Measurements from ENCODE around the gene ANKS6. TPM values are rescaled to one million over a fixed set of nuclear protein-coding genes. Genes with fewer than 3 reads are reported as not detected.

Gene ANKS6
- total RNA-seq, 4 donors from 2014 or later, result 18.3 to 35.9 (median 29.3) TPM

DNA sequence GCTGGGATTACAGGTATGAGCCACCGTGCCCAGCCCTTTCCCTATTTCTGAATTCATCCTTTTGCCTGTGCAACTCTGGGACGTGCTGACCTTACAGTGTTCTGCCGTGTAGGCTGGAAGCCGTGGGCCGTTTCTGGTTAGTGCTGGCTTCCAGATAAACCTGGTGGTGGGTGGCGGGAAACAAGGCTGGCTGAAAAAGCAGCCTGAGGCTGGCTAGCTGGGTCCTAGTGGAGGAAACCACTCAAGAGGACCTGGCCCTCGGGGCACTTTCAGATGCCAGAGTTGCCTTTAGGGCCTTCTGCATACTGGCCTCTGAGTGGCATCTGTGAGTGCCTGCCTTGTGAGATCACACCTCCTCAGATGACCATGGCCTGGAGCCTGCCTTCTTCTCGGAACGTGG, 38.0 kb upstream of the ANKS6 start:
- Histone ChIP-seq H3K27ac (no peak overlapping the region), H3K27me3 (no peaks in the 10 kb centered on the region), H3K4me1 (no peaks in the 10 kb centered on the region), H3K36me3 (peaks cover 0 to 7% (median 3%) of the 10 kb centered on the region in 4 donors), H3K4me3 (no peak overlapping the region), H3K9me3 (no peaks in the 10 kb centered on the region)
- in situ Hi-C loops (cut with MboI; ENCODE audit: low pct_ligation_motif_present in 1 of 4, low pct_unique_long_range_greater_than_20kb in 1 of 4, low sequenced_read_pairs in 3 of 4), result no loop called here
- WGBS, 2 donors (ENCODE audit: low coverage in 1 of 2), result 84 to 93% methylated on average over 5 to 9 of the region's 9 CpGs
- intact Hi-C loops (cut with DNase I; ENCODE audit: low total_unique reads), result no loop called here
- no peak for DNase-seq
- TF ChIP-seq EP300 (IDR thresholded peaks at IDR 0.05; ENCODE audit: low read depth) (no peak), POLR2A (IDR thresholded peaks at IDR 0.05) (no peak), POLR2AphosphoS5 (IDR thresholded peaks at IDR 0.05) (no peak)
- TF ChIP-seq, protein P1, sequence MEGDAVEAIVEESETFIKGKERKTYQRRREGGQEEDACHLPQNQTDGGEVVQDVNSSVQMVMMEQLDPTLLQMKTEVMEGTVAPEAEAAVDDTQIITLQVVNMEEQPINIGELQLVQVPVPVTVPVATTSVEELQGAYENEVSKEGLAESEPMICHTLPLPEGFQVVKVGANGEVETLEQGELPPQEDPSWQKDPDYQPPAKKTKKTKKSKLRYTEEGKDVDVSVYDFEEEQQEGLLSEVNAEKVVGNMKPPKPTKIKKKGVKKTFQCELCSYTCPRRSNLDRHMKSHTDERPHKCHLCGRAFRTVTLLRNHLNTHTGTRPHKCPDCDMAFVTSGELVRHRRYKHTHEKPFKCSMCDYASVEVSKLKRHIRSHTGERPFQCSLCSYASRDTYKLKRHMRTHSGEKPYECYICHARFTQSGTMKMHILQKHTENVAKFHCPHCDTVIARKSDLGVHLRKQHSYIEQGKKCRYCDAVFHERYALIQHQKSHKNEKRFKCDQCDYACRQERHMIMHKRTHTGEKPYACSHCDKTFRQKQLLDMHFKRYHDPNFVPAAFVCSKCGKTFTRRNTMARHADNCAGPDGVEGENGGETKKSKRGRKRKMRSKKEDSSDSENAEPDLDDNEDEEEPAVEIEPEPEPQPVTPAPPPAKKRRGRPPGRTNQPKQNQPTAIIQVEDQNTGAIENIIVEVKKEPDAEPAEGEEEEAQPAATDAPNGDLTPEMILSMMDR (IDR thresholded peaks at IDR 0.05), result no peak

DNA sequence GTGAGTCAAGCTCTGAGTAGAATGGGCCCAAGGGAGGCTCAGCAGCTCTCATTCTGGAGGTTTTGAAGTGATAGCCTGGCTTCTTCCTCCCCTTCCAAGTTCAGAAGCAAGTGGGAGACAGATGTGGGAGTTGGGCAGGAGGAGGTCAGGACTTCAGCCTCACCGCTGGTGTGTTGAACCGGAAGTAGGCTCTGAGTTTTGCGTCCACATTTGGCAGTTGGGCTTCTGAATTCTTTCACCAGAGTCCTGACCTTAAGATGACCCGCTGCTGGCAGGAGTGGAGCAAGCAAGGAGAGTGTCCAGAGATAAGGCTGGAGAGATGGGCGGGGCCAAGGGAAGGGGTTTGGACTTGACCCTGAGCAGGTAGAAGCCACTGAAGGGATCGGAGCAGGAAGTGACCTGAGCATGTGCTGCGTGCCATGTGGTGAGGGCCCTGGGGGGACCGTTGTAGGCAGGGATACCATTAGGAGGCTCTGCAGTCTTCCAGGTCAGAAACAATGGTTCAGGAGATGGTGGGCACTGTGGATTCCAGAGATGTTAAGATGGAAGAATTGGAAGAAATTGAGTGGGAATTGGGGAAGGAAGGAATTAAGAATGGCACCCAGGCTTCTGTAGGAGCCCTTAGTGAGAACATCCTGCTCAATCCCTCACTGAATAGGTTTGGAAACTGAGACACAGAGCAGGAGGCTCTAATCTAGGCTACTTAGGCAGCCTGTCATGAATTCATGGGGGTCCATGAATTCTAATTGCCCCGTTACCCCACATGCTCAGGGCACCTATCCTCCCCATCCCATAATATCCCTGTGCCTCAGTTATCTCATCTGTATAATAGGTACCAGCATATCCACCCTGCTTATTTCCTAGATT, 37.0 kb upstream of the ANKS6 start:
- Histone ChIP-seq H3K27ac (no peak overlapping the region), H3K27me3 (no peaks in the 10 kb centered on the region), H3K36me3 (peaks cover 0 to 11% (median 3%) of the 10 kb centered on the region in 4 donors), H3K4me1 (no peaks in the 10 kb centered on the region), H3K4me3 (no peak overlapping the region), H3K9me3 (no peaks in the 10 kb centered on the region)
- in situ Hi-C loops (cut with MboI; ENCODE audit: low pct_ligation_motif_present in 1 of 4, low pct_unique_long_range_greater_than_20kb in 1 of 4, low sequenced_read_pairs in 3 of 4), result no loop called here
- WGBS, 2 donors (ENCODE audit: low coverage in 1 of 2), result 91% methylated on average over 4 to 9 of the region's 9 CpGs
- TF ChIP-seq POLR2AphosphoS5 (IDR thresholded peaks at IDR 0.05) (no peak), POLR2A (IDR thresholded peaks at IDR 0.05) (no peak), EP300 (IDR thresholded peaks at IDR 0.05; ENCODE audit: low read depth) (no peak)
- TF ChIP-seq, protein P1 (IDR thresholded peaks at IDR 0.05), result no peak
- intact Hi-C loops (cut with DNase I; ENCODE audit: low total_unique reads), result no loop called here
- no peak for DNase-seq

DNA sequence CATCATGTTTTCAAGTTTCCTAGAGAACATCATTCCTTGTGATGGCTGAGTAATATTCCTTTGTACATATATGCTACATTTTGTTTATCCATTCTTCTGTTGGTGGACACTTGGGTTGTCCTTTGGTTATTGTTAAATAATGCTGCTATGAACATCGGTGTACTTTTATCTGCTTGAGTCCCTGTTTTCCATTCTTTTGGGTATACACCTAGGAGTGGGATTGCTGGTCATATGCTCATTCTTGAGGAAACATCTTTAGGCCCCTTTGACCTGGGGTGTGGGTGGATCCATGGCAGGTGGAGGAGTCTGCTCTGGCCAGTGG, 36.4 kb upstream of the ANKS6 start:
- in situ Hi-C loops (cut with MboI; ENCODE audit: low pct_ligation_motif_present in 1 of 4, low pct_unique_long_range_greater_than_20kb in 1 of 4, low sequenced_read_pairs in 3 of 4), result no loop called here
- no peak for DNase-seq
- no peaks in the 10 kb centered on the region for H3K4me1 ChIP-seq
- 100% methylated on average over 1 of the region's 1 CpG for WGBS, 2 donors (ENCODE audit: low coverage in 1 of 2)
- H3K27me3 ChIP-seq, result no peaks in the 10 kb centered on the region
- H3K4me3 ChIP-seq, result no peak overlapping the region
- no peak overlapping the region for H3K27ac ChIP-seq
- peaks cover 0 to 11% (median 3%) of the 10 kb centered on the region in 4 donors for H3K36me3 ChIP-seq
- no peaks in the 10 kb centered on the region for H3K9me3 ChIP-seq
- TF ChIP-seq POLR2A (IDR thresholded peaks at IDR 0.05), result no peak
- TF ChIP-seq POLR2AphosphoS5 (IDR thresholded peaks at IDR 0.05), result no peak
- TF ChIP-seq, protein P1 (IDR thresholded peaks at IDR 0.05), result no peak
- TF ChIP-seq EP300 (IDR thresholded peaks at IDR 0.05; ENCODE audit: low read depth), result no peak
- intact Hi-C loops (cut with DNase I; ENCODE audit: low total_unique reads), result no loop called here

DNA sequence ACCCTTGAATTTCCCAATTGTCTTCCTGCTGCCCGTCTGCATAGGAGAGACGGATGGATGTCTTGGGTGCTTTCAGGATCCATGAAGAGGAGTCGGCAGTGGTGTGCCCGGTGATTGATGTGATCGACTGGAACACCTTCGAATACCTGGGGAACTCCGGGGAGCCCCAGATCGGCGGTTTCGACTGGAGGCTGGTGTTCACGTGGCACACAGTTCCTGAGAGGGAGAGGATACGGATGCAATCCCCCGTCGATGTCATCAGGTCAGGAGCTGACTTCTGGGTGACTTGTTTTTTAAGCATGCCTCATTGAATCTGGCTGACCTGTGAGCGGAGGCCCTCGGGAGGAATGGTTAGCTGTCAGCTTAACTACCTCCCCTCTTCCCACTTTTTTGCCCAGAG, 35.3 kb upstream of the ANKS6 start:
- Histone ChIP-seq H3K27me3 (no peaks in the 10 kb centered on the region), H3K36me3 (peaks cover 0 to 11% (median 3%) of the 10 kb centered on the region in 4 donors), H3K9me3 (no peaks in the 10 kb centered on the region), H3K27ac (no peak overlapping the region), H3K4me1 (no peaks in the 10 kb centered on the region), H3K4me3 (no peak overlapping the region)
- DNase-seq, result no peak
- WGBS, 2 donors (ENCODE audit: low coverage in 1 of 2), result 90 to 94% methylated on average over 5 to 16 of the region's 16 CpGs
- in situ Hi-C loops (cut with MboI; ENCODE audit: low pct_ligation_motif_present in 1 of 4, low pct_unique_long_range_greater_than_20kb in 1 of 4, low sequenced_read_pairs in 3 of 4) (no loop called here), intact Hi-C loops (cut with DNase I; ENCODE audit: low total_unique reads) (no loop called here)
- no peak for TF ChIP-seq POLR2AphosphoS5 (IDR thresholded peaks at IDR 0.05)

Data from transverse colon (tissue), 4 donors.